Stomach (tissue), 4 donors: ENCODE measurements around the gene NUP214.

Experiments used
- POLR2A ChIP-seq, 4 donors: fragments of 450-650 bp; IDR thresholded peaks; one replicate each; pipeline ENCODE4 v1.6.1; 2016; ENCODE audit warnings: antibody characterized with exemption in 4 of 4, control low read depth in 2 of 4, mild to moderate bottlenecking in 1 of 4, moderate library complexity in 1 of 4
- POLR2AphosphoS5 ChIP-seq, 3 donors: sonication (generic); formaldehyde crosslinking; IDR thresholded peaks; one replicate each; pipeline ENCODE4 v1.6.1; 2016; ENCODE audit warnings: antibody characterized with exemption in 3 of 3
- TF ChIP-seq, protein P1 (sequence below), 7 experiments: fragments of 450-650 bp in 4 of 7; fragments of 200-600 bp in 3 of 7; sonication (generic) in 3 of 7; IDR thresholded peaks; one replicate each; pipeline ENCODE4 v1.5.1; 2016 to 2019; ENCODE audit warnings: antibody characterized with exemption in 7 of 7, control low read depth in 2 of 7, mild to moderate bottlenecking in 1 of 7

DNA sequence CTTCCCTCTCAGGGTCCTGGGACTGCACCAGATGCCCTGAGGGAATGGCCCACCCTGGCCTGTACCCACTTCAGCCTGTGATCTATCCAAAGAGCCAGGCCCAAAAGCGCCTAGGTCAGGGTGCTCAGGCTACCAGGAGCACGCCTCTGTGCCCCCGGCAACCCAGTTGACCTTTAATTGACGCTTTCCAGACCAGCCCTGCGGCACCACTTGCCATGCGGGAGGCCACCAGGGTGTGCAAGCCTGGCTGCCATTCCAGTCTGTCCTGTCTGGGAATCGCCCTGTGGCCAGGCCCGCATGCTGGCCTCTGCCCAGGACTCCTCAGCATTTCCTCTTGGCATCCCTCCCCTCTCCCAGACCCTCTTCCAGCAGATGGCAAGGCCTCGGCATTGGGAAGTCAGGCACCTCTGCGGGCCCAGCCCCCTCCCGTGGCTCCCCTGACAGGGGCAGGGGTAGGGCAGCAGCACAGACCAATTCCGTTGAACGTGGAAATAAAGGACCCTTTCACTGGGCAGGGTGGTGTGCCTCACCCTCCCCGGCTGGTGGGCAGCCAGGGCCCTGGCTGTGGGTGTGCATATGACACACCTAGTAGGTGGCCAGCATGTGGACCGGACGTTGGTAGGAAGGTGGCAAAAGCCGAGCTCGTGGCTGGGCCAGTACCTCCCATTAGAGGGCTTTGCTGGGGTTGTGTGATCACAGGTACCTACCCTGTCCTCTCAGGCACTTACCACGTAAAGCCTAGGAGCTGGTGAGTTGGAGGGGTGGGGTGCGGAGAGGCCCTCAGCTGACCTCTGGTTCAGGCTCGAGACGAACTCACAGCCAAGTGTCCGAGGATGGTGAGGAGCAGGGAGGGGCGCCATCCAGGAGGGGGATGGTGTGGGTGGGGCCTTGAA, 32.6 kb upstream of the NUP214 start:
- TF ChIP-seq POLR2A (IDR thresholded peaks at IDR 0.05) (no peak), POLR2AphosphoS5 (IDR thresholded peaks at IDR 0.05) (no peak)
- TF ChIP-seq, protein P1, sequence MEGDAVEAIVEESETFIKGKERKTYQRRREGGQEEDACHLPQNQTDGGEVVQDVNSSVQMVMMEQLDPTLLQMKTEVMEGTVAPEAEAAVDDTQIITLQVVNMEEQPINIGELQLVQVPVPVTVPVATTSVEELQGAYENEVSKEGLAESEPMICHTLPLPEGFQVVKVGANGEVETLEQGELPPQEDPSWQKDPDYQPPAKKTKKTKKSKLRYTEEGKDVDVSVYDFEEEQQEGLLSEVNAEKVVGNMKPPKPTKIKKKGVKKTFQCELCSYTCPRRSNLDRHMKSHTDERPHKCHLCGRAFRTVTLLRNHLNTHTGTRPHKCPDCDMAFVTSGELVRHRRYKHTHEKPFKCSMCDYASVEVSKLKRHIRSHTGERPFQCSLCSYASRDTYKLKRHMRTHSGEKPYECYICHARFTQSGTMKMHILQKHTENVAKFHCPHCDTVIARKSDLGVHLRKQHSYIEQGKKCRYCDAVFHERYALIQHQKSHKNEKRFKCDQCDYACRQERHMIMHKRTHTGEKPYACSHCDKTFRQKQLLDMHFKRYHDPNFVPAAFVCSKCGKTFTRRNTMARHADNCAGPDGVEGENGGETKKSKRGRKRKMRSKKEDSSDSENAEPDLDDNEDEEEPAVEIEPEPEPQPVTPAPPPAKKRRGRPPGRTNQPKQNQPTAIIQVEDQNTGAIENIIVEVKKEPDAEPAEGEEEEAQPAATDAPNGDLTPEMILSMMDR (IDR thresholded peaks at IDR 0.05), result no peak
